ENCODE results near the gene ANP32E.

ANP32E gene

DNA sequence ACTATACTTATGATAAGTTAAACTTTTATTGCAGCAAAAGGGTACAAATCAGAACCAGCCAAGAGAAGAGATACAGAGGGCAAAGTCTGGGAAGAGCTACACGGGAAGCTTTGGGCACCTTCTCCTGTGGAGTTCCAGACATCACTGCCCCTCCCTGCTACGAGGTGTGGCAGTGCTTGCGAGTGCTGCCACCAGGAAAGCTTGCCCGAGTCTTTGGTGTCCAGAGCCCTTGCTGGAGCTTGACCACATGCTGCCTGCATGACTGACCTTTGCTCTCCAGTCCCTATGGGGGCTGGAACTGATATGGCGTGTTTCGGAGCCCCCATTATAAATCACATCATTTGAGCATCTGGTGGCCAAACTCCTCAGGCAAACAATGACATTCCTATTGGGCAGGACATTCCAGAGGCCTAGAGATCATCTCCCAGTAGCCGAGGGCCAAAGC, 62.7 kb downstream of the ANP32E start:
- no peak for DNase-seq (ENCODE audit: low read depth in 1 of 2, low spot score in 1 of 2)

DNA sequence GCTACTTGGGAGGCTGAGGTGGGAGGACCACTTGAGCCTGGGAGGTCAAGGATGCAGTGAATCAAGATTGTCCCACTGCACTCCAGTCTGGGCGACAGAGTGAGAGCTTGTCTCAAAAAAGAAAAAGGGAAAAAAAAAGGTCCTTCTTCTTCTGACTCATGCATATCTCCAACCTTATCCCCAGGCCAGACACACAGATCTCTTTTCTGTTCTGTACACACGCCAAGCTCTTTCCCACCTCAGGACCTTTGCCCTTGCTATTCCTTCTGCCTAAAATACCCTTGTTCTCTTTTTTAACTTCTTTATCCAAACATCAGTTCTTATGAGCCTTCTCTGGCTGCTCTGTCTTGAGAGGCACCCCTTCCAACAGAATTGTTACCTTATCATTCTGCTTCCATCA, 64.1 kb downstream of the ANP32E start:
- no peak for DNase-seq (ENCODE audit: low read depth in 1 of 2, low spot score in 1 of 2)

DNA sequence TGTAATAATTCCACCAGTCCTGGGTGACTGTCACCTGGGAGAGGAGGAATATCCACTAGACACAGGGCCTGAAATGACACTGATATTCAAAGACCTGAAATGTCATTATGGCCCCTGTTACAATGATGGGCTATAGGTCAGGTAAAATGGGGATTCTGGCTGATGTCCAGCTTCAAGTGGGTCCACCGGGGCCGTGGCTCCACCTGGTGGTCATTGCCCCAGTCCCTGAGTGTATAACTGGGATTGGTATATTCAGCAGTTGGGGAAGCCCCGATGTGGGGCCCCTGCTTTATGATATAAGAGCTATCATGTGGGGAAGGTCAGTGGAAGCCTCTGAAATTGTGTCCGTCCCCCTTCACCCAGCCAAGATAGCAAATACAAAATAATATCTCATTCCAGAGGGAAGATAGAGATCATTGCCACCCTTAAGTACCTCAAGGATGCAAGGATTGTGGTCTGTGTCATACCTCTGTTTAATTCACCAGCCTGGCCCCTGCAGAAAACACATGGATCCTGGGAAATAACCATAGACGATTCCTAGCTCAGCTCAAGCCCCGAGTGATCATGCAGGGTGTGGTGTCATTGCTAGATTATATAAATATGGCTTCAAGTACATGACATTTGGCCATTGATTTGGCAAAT, 66.8 kb downstream of the ANP32E start:
- DNase-seq (ENCODE audit: low read depth in 1 of 2, low spot score in 1 of 2): peak; percentile 23 to 24

Data from activated T-helper 1 cell treated with anti-CD3 and anti-CD28 coated beads, Interleukin-2, amount 50 U/mL, for 16 hours (primary cell).